ENCODE data around the gene REPIN1. TPM values are rescaled to one million over a fixed set of nuclear protein-coding genes. Genes with fewer than 3 reads are reported as not detected.

Gene REPIN1
- total RNA-seq, 1 experiment from 2014 or later, result 124 TPM

GRCh38 chr7:150332852-150333635 lies 35.6 kb upstream of the REPIN1 start:
- Histone ChIP-seq H3K9ac (ENCODE audit: low read length) (no peak overlapping the region), H3K9me2 (replicated peaks; ENCODE audit: low read length) (no peaks in the 10 kb centered on the region), H3K4me3 (ENCODE audit: low read length) (no peak overlapping the region), H3K79me2 (ENCODE audit: low read length) (no peaks in the 10 kb centered on the region), H3K9me3 (ENCODE audit: low read length) (no peaks in the 10 kb centered on the region), H3K27me3 (ENCODE audit: low read length) (no peaks in the 10 kb centered on the region), H3K4me2 (ENCODE audit: low read length) (no peak overlapping the region), H3F3A (ENCODE audit: low read length, unreplicated experiment) (no peaks in the 10 kb centered on the region), H2AFZ (ENCODE audit: low read length) (no peak overlapping the region), H4K20me1 (ENCODE audit: low read length) (no peaks in the 10 kb centered on the region), H3K36me3 (ENCODE audit: low read depth, low read length) (no peaks in the 10 kb centered on the region), H3K27ac (ENCODE audit: low read length) (no peak overlapping the region), H3K4me1 (ENCODE audit: insufficient read depth, low read length) (no peaks in the 10 kb centered on the region)
- ATAC-seq (no peak), DNase-seq (no peak)
- ChIA-PET POLR2A (ENCODE audit: unreplicated experiment) (no interaction called here), CTCF (no interaction called here)
- BruUV-seq (replicated peaks), result no TSS peak
- intact Hi-C loops (cut with micrococcal nuclease), result no loop called here
- TF ChIP-seq, protein P1, sequence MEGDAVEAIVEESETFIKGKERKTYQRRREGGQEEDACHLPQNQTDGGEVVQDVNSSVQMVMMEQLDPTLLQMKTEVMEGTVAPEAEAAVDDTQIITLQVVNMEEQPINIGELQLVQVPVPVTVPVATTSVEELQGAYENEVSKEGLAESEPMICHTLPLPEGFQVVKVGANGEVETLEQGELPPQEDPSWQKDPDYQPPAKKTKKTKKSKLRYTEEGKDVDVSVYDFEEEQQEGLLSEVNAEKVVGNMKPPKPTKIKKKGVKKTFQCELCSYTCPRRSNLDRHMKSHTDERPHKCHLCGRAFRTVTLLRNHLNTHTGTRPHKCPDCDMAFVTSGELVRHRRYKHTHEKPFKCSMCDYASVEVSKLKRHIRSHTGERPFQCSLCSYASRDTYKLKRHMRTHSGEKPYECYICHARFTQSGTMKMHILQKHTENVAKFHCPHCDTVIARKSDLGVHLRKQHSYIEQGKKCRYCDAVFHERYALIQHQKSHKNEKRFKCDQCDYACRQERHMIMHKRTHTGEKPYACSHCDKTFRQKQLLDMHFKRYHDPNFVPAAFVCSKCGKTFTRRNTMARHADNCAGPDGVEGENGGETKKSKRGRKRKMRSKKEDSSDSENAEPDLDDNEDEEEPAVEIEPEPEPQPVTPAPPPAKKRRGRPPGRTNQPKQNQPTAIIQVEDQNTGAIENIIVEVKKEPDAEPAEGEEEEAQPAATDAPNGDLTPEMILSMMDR (conservative IDR thresholded peaks at IDR 0.05; ENCODE audit: low read depth, low read length), result no peak
- TF ChIP-seq EZH2 (IDR thresholded peaks at IDR 0.05; ENCODE audit: low read length, unreplicated experiment) (no peak), EZH2phosphoT487 (IDR thresholded peaks at IDR 0.05; ENCODE audit: borderline replicate concordance, low read length) (no peak)

DNA sequence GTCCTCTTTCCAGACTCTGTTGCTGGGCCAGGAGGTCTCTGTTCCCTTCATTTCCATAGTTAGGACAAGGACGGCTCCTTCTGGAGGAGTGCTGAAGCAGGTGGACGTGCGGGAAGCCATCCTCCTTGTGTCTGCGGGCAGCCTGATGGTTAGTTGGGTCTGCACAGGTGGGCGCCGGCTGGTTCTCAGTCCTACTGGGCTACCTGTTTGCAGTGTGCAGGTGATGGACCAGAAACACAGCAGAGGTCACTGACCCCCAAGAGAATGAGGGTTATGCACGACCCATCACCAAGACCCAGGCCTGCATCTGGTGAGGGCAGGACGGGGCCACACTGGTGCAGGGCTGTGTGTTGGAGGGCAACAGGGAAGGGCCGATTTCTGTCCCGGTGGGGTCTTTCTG lies 35.0 kb upstream of the REPIN1 start:
- ChIA-PET POLR2A (ENCODE audit: unreplicated experiment) (no interaction called here), CTCF (no interaction called here)
- Histone ChIP-seq H3K79me2 (ENCODE audit: low read length) (no peaks in the 10 kb centered on the region), H2AFZ (ENCODE audit: low read length) (no peak overlapping the region), H3K9me3 (ENCODE audit: low read length) (no peaks in the 10 kb centered on the region), H3K4me3 (ENCODE audit: low read length) (no peak overlapping the region), H3K9ac (ENCODE audit: low read length) (no peak overlapping the region), H3K4me1 (ENCODE audit: insufficient read depth, low read length) (no peaks in the 10 kb centered on the region), H3K4me2 (ENCODE audit: low read length) (no peak overlapping the region), H3K36me3 (ENCODE audit: low read depth, low read length) (no peaks in the 10 kb centered on the region), H3K27ac (ENCODE audit: low read length) (no peak overlapping the region), H3K27me3 (ENCODE audit: low read length) (no peaks in the 10 kb centered on the region), H4K20me1 (ENCODE audit: low read length) (no peaks in the 10 kb centered on the region), H3K9me2 (replicated peaks; ENCODE audit: low read length) (no peaks in the 10 kb centered on the region), H3F3A (ENCODE audit: low read length, unreplicated experiment) (no peaks in the 10 kb centered on the region)
- no peak for TF ChIP-seq EZH2phosphoT487 (IDR thresholded peaks at IDR 0.05; ENCODE audit: borderline replicate concordance, low read length)
- TF ChIP-seq, protein P1 (conservative IDR thresholded peaks at IDR 0.05; ENCODE audit: low read depth, low read length), result no peak
- TF ChIP-seq EZH2 (IDR thresholded peaks at IDR 0.05; ENCODE audit: low read length, unreplicated experiment), result no peak
- intact Hi-C loops (cut with micrococcal nuclease), result no loop called here
- no TSS peak for BruUV-seq (replicated peaks)
- ATAC-seq (no peak), DNase-seq (no peak)

- ChIA-PET POLR2A (ENCODE audit: unreplicated experiment) (no interaction called here), CTCF (no interaction called here)
- no peak overlapping the region for H3K4me2 ChIP-seq (ENCODE audit: low read length)
- H3K4me1 ChIP-seq (ENCODE audit: insufficient read depth, low read length), result no peaks in the 10 kb centered on the region
- H3K27ac ChIP-seq (ENCODE audit: low read length), result no peak overlapping the region
- no peak for ATAC-seq
- H3K4me3 ChIP-seq (ENCODE audit: low read length), result no peak overlapping the region
- H3F3A ChIP-seq (ENCODE audit: low read length, unreplicated experiment), result no peaks in the 10 kb centered on the region
- H3K36me3 ChIP-seq (ENCODE audit: low read depth, low read length), result no peaks in the 10 kb centered on the region
- no peak overlapping the region for H2AFZ ChIP-seq (ENCODE audit: low read length)
- no peak overlapping the region for H3K9ac ChIP-seq (ENCODE audit: low read length)
- TF ChIP-seq, protein P1 (conservative IDR thresholded peaks at IDR 0.05; ENCODE audit: low read depth, low read length), result no peak
- no peak for TF ChIP-seq EZH2phosphoT487 (IDR thresholded peaks at IDR 0.05; ENCODE audit: borderline replicate concordance, low read length)
- no peak for TF ChIP-seq EZH2 (IDR thresholded peaks at IDR 0.05; ENCODE audit: low read length, unreplicated experiment)
- intact Hi-C loops (cut with micrococcal nuclease), result no loop called here
- no peak for DNase-seq
- H3K79me2 ChIP-seq (ENCODE audit: low read length), result no peaks in the 10 kb centered on the region
- no TSS peak for BruUV-seq (replicated peaks)
- no peaks in the 10 kb centered on the region for H4K20me1 ChIP-seq (ENCODE audit: low read length)
- H3K9me3 ChIP-seq (ENCODE audit: low read length), result no peaks in the 10 kb centered on the region
- H3K27me3 ChIP-seq (ENCODE audit: low read length), result no peaks in the 10 kb centered on the region
- no peaks in the 10 kb centered on the region for H3K9me2 ChIP-seq (replicated peaks; ENCODE audit: low read length)
Measured at GRCh38 chr7:150334108-150334507, 34.5 kb upstream of the REPIN1 start.
